Mesodermal cell (in vitro differentiated cells): ENCODE results near the gene FAM3A.

Experiments used
- H3K27ac ChIP-seq: 2 replicates; pipeline ENCODE4 v1.7.0; 2013; ENCODE audit warnings: mild to moderate bottlenecking, low read depth, low read length, moderate library complexity; ENCODE audit not compliant: severe bottlenecking
- H3K36me3 ChIP-seq: 2 replicates; pipeline ENCODE4 v1.7.1; 2013; ENCODE audit warnings: mild to moderate bottlenecking, low read length, moderate library complexity; ENCODE audit not compliant: control insufficient read depth, insufficient read depth
- H3K4me1 ChIP-seq: one replicate; pipeline ENCODE4 v1.7.1; 2013; ENCODE audit warnings: mild to moderate bottlenecking, low read length; ENCODE audit not compliant: insufficient read depth, control insufficient read depth, poor library complexity, severe bottlenecking
- H3K4me3 ChIP-seq: 2 replicates; pipeline ENCODE4 v1.7.0; 2013; ENCODE audit warnings: low read length, control low read depth, mild to moderate bottlenecking; ENCODE audit not compliant: insufficient read depth, poor library complexity, severe bottlenecking; ENCODE audit errors: extremely low read depth
- H3K9me3 ChIP-seq: 2 replicates; pipeline ENCODE4 v1.7.1; 2013; ENCODE audit warnings: mild to moderate bottlenecking, low read length, moderate library complexity; ENCODE audit not compliant: control insufficient read depth
- WGBS, 2 experiments: methylation state at CpG; one replicate each; pipeline ENCODE4 v1.1.5; 2013; ENCODE audit warnings: missing lambda C conversion rate in 2 of 2; ENCODE audit not compliant: insufficient coverage in 2 of 2; 5-methylcytosine and 5-hydroxymethylcytosine counted together

Gene FAM3A

DNA sequence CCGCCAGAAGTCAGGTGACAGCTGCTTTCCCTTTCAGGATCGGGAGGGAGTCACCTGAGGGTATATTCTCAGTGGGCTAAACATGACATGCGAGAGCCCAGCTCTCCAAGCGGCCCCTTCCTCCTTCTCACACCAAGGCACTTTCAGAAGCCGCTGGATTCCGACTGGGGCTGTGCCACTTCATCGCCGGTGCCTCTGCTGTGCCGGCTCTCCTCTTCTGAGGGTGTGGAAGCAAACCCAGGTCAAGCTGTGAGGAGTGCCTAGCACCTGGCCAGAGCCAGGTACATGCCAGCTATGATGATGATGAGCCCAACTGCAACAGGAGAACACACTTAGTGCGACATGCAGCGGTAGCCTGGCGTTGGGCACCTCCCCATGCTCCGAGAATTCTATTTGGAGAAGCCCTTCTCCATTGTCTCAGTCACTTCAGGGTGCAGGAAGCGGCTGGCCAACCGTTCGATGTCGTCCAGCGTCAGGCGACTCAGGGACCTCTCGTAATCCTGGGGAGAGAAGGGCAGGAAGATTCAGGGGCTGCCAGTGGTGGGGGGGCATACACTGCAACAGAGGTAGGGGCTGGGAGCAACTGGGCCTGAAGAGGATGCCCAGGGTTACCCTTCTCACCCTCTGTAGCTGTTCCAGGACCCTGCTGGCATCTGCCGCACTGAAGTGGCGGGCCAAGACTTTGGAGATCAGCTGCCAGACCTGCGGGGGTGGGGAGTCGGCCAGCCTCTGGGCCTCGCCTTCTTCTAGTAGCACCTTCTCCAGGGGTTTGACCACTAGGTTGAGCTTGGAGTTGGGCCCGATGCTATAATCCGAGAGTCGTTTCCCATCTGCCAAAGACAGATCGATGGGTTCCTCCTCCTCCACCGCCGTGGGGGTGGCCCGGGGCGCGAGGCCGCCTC lies 30.6 kb downstream of the FAM3A start:
- peaks cover 31% of the 10 kb centered on the region for H3K36me3 ChIP-seq
- H3K4me3 ChIP-seq, result peak overlapping the region; percentile 46
- 64 to 79% methylated on average over 11 to 15 of the region's 35 CpGs for WGBS, 2 experiments
- H3K4me1 ChIP-seq, result no peaks in the 10 kb centered on the region
- no peaks in the 10 kb centered on the region for H3K9me3 ChIP-seq
- no peak overlapping the region for H3K27ac ChIP-seq

DNA sequence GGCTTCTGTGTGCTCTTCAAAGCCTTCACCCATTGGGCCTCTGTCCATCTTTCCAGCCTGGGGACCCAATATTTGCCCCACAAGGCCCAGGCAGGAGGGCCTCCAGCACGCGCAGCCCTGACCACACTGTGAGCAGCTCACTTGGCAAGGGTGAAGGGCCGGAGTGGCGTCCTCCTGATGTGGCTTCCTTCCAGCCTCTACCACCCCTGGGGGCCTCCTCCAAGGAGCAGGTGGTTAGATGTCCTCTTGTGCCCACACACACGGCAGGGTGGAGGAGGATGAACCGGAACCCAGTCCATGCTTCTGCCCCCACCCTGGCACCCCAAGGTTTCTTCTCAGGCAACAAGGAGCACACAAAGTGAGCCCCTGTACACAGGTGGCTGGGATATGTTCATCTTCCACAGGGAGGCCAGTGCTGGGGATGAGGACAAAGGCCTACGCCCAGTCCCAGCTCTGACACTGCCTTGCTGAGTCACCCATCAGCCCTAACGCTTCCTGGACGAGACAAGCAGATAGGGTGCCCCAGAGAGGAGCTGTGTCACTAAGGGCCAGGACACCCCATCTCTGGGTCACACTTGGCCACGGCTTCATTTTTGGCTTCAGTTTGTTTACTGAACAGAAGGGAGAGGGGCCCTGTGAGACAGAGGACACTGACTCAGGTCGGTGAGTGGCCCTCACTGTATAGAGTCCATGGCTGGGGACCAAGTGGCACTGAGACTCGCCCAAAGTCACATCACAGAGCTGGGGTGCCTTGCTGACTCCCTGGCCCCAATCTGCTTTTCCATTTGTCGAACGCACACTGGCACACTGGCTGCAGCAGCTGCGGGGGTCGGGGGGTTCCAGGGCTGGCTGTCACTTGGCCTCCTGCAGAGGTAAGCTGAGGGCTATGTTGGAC lies 31.5 kb downstream of the FAM3A start:
- no peaks in the 10 kb centered on the region for H3K9me3 ChIP-seq
- 87 to 91% methylated on average over 5 to 9 of the region's 16 CpGs for WGBS, 2 experiments
- no peak overlapping the region for H3K27ac ChIP-seq
- peaks cover 31% of the 10 kb centered on the region for H3K36me3 ChIP-seq
- no peaks in the 10 kb centered on the region for H3K4me1 ChIP-seq
- no peak overlapping the region for H3K4me3 ChIP-seq

DNA sequence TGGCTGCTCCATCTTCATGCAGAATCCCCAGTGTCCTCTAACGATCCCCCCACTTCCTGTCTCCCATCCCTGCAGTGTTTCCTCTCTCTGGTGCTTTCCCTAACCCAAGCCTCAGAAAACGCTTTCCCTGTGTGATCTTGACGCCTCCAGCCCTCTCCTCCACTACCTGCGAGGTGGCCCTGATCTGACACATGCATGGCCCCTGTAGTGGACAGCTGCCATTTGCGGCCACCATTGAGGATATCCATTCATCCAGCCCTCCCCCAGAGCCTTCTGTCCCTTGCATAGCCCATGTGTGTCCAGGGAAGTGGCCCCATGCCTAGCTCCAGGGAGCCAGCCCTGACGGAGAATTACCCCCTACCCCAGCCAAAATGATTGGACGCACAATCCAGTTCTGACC lies 32.7 kb downstream of the FAM3A start:
- Histone ChIP-seq H3K27ac (no peak overlapping the region), H3K9me3 (no peaks in the 10 kb centered on the region), H3K4me3 (no peak overlapping the region), H3K36me3 (peaks cover 30% of the 10 kb centered on the region), H3K4me1 (no peaks in the 10 kb centered on the region)
- 83% methylated on average over 1 of the region's 7 CpGs for WGBS, 2 experiments

DNA sequence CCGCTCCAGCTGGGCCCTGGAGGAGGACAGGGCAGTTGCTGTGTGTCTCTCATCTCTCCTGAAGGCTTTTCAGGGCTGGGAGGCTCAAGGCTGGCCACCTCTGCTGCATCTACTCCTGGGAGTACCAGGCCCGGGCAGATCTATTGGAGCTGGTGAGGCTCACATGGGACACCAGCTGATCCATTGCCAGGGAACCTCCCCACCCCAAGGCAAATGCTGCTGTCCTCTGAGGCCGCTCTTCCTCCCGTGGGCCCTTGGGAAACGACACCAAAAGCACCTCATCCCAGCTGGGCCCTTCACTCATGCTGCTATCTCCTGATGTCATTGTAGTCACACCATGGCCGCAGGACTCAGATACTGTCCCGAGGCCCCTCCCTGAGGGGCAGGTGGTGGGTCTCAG lies 33.2 kb downstream of the FAM3A start:
- 87 to 100% methylated on average over 4 of the region's 7 CpGs for WGBS, 2 experiments
- H3K9me3 ChIP-seq, result no peaks in the 10 kb centered on the region
- H3K4me1 ChIP-seq, result no peaks in the 10 kb centered on the region
- H3K36me3 ChIP-seq, result peaks cover 25% of the 10 kb centered on the region
- H3K27ac ChIP-seq, result no peak overlapping the region
- no peak overlapping the region for H3K4me3 ChIP-seq

DNA sequence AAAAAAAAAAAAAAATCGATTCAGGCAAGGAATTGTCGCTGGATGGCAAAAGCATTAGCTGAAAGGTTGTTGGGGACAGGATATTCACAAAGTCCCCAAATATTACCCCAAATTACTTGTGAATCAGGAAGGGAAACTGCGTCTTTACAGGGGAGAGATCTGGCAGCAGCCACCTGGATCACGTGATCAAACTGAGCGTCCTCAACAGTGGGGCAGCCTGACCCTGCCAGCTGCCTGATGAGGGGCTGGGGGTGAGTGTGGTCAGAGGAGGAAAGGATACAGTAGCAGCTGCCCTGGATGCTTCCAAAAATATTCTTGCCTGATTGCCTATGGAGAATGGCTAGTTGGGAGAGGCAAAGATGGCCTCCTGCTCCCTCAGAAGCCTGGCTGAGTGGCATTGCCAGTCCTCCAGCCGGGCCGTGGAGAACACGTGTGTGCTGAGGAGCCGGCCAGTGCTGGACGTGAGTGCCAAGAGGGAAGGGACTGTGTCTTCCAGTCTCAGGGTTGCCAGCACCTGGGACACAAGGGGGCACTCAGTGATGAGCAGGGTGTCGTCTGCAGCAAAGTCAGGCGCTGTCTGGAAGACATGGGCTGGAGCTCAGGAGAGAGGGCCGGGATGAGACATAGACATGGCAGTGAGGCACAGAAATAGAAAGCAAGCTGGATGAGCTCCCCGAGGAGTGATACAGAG lies 34.0 kb downstream of the FAM3A start:
- Histone ChIP-seq H3K4me3 (no peak overlapping the region), H3K27ac (no peak overlapping the region), H3K36me3 (peaks cover 19% of the 10 kb centered on the region), H3K9me3 (no peaks in the 10 kb centered on the region), H3K4me1 (no peaks in the 10 kb centered on the region)
- WGBS, 2 experiments, result 89 to 93% methylated on average over 5 to 8 of the region's 14 CpGs

DNA sequence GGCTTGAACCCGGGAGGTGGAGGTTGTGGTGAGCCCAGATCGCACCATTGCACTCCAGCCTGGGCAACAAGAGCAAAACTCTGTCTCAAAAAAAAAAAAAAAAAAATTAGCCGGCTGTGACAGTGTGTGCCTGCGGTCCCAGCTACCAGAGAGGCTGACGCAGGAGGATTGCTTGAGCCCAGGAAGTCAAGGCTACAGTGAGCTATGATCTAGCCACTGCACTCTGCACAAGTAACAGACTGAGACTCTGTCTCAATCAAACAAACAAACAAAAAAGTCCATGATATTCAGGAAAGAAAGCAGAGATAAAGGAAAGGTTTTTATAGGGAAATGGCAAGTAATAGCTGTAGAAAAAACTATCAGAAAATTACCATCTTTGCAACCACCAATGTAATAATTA lies 34.8 kb downstream of the FAM3A start:
- Histone ChIP-seq H3K27ac (no peak overlapping the region), H3K9me3 (no peaks in the 10 kb centered on the region), H3K36me3 (peaks cover 19% of the 10 kb centered on the region), H3K4me1 (no peaks in the 10 kb centered on the region), H3K4me3 (no peak overlapping the region)
- WGBS, 2 experiments, result no CpG with 5 or more reads among the region's 5 CpGs

DNA sequence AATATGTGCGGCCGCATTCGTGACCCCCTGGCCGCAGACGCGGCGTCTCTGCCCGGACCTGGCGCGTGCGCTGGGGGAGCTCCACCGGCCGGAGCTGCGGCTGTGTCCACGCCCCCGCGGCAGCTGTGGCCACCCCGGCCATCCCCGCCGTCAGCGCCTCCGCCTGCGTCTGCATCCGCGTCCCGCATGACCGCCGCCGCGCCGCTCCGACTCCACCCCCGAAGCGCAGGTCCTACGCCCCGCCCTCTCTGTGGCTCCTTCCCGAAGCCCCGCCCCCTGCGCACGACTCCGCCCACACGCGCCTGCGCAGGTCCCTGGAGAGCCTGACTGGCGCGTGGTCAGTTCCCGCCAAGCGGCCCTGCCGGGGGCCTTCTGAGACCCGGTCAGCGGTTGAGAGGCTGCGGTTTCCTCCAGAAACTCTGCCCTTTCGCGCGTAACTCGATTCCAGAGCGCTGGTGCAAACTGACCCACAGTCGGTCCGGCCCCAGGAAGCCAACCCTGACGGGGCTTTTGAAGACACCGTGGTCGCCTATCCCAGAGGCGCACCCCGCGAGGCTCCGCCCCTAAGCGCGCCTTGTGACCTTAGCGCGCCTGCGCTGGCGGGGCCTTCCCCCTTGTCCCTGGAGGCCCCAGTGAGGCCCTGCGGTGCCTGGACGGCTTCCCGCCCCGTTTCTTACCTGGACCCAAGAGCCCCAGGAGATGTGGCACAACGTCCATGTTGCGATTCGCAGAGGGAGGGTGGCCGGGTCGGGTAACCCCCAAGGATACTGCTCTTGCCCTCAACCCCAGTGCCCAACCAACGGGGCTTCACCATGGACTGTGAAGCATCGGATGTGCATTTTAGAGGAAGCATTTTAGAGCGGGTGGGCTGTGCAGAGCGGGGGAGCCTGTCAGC lies 37.1 kb downstream of the FAM3A start, which contains the start of gene LAGE3:
TSS of gene LAGE3 (minus strand) at position 554 of the 895 bp plus-strand sequence. CDS start at position 188, 366 bp downstream.
- Histone ChIP-seq H3K4me3 (peak within 1 kb of the TSS; percentile 44), H3K4me1 (no peaks in the 10 kb centered on the region), H3K9me3 (no peaks in the 10 kb centered on the region), H3K27ac (peak within 1 kb of the TSS; percentile 10), H3K36me3 (peaks cover 3% of the 10 kb centered on the region)
- WGBS, 2 experiments, result 9 to 12% methylated on average over 25 to 58 of the region's 85 CpGs

DNA sequence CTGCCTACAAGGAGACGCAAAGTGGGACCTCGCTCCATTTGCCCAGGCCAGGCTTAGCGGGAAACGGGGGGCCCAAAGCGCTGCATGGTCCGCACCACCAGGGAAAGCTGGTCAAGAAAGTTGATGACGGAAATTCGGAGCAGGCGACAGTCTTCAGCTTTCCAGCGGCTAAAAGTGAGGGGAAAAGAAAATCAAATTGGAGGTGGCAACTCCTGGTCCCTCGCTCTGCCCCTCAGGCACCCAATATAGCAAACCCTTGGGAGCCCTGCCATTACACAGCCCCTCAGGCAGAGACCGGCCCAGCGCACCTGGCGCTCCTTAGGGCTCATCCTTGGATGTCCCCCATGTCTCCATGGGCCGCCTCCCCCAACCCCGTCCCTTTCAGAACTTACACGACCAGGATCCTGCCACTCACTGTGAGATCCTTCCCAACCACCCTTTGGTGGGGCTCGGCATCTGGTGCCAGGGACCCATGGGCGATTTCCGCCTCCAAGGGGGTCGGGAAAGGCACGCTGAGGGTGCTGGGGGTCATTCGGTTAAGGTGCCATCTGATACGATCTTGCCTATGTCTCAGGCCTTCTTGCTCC lies 38.0 kb downstream of the FAM3A start:
- Histone ChIP-seq H3K4me1 (no peaks in the 10 kb centered on the region), H3K4me3 (peak overlapping the region; percentile 44), H3K9me3 (no peaks in the 10 kb centered on the region), H3K27ac (peak overlapping the region; percentile 10), H3K36me3 (no peaks in the 10 kb centered on the region)
- 70 to 88% methylated on average over 10 of the region's 24 CpGs for WGBS, 2 experiments

DNA sequence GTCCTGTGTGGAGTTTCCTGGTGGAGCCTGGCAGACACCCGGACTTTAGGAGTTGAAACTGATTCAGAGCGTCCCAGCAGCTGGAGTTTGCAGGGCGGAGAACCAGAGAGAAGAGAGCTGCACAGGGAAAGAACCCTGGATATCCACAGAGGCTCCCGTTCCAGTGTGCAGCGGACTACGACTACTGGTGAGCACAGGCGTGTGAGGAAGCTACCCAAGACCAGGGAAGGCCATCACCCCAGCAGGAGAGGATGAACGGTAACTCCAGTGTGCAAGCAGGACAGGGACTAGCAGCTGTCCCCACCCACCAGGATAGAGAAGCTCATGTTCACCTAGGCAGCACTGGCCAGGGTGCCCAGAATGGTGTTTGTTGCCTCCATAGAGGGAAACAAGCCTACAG lies 39.2 kb downstream of the FAM3A start:
- H3K36me3 ChIP-seq, result peaks cover 5% of the 10 kb centered on the region
- H3K4me1 ChIP-seq, result no peaks in the 10 kb centered on the region
- no peaks in the 10 kb centered on the region for H3K9me3 ChIP-seq
- WGBS, 2 experiments, result 90 to 92% methylated on average over 2 to 4 of the region's 8 CpGs
- H3K4me3 ChIP-seq, result no peak overlapping the region
- no peak overlapping the region for H3K27ac ChIP-seq
